ENCODE data around the gene GNAZ.
"Not testable (repeated sequence)": the region's sequence is repeated elsewhere in the genome, so short reads cannot be mapped to it uniquely, and the experiment has no call there.

GRCh38 chr22:23050546-23050945, 19.8 kb upstream of the GNAZ start:
- not testable (repeated sequence) for TF ChIP-seq CTCF (IDR thresholded peaks at IDR 0.05; ENCODE audit: control extremely low read depth in 1 of 3, insufficient read depth in 1 of 3, low read depth in 1 of 3, low read length in 3 of 3); KDM1A (IDR thresholded peaks at IDR 0.05; ENCODE audit: borderline replicate concordance, low read length); RAD21 (IDR thresholded peaks at IDR 0.05 in 1 of 2, conservative IDR thresholded peaks at IDR 0.05 in 1 of 2; ENCODE audit: low read depth in 2 of 2, low read length in 2 of 2); TCF12 (IDR thresholded peaks at IDR 0.05; ENCODE audit: low read depth, low read length); POLR2A (IDR thresholded peaks at IDR 0.05; ENCODE audit: control extremely low read depth in 1 of 2, low read depth in 2 of 2, low read length in 2 of 2); EZH2 (IDR thresholded peaks at IDR 0.05; ENCODE audit: low read depth, low read length, severe bottlenecking); SUZ12 (IDR thresholded peaks at IDR 0.05; ENCODE audit: low read length)
